Esophagus (tissue), 2 donors: ENCODE data around the gene KLRC4. TPM values are rescaled to one million over a fixed set of nuclear protein-coding genes. Genes with fewer than 3 reads are reported as not detected.

Experiments used
- polyA plus RNA-seq, 2 donors: library from polyadenylated mRNA; stranded (reverse); fragments of 200-250 nt; gene quantifications; one replicate each; pipeline ENCODE4 v1.2.3, GENCODE V29; 2013
- donor health status: healthy with polysubstance abuse.
- donor health status: Bipolar disorder and iron deficiency.

Gene KLRC4
- polyA plus RNA-seq, 2 donors: 0.04 TPM; not detected in 1

Other genes starting within 250 kb of the KLRC4 start
- under 1 TPM; 0.14 to 0.20 TPM for gene OLR1, start 237.6 kb downstream of the KLRC4 start, polyA plus RNA-seq
- under 1 TPM; 0.04 TPM for gene TMEM52B, start 230.7 kb downstream of the KLRC4 start, polyA plus RNA-seq
- gene GABARAPL1, start 196.9 kb downstream of the KLRC4 start, polyA plus RNA-seq: 10 to 100 TPM; 15.0 to 25.3 TPM
- gene KLRD1, start 101.9 kb downstream of the KLRC4 start, polyA plus RNA-seq: under 1 TPM; 0.16 to 0.46 TPM
- gene KLRK1, start 19.7 kb downstream of the KLRC4 start, polyA plus RNA-seq: 1 to 10 TPM; 2.7 to 3.8 TPM
- under 1 TPM; 0.06 to 0.18 TPM for gene KLRC3, start 10.8 kb upstream of the KLRC4 start, polyA plus RNA-seq
- gene KLRC2, start 26.3 kb upstream of the KLRC4 start, polyA plus RNA-seq: under 1 TPM; 0.24 to 0.75 TPM
- gene KLRC1, start 43.6 kb upstream of the KLRC4 start, polyA plus RNA-seq: under 1 TPM; 0.65 to 0.78 TPM
- gene EIF2S3B, start 96.1 kb upstream of the KLRC4 start, polyA plus RNA-seq: under 1 TPM; 0.32 to 0.45 TPM
- gene MAGOHB, start 203.9 kb upstream of the KLRC4 start, polyA plus RNA-seq: 10 to 100 TPM; 16.4 to 27.0 TPM